Measurements from ENCODE around the gene LGR4. TPM values are rescaled to one million over a fixed set of nuclear protein-coding genes. Genes with fewer than 3 reads are reported as not detected.

LGR4 gene
- total RNA-seq, 3 donors from 2014 or later (not counting 1 experiment from before 2014, with no cell fraction given) = 0.08 to 0.70 (median 0.35) TPM

- no peaks in the 10 kb centered on the region for H3K9me3 Mint-ChIP-seq
- Histone ChIP-seq H3K9me3 (ENCODE audit: control insufficient read depth, insufficient read depth, low read length) (no peaks in the 10 kb centered on the region), H3K4me3 (ENCODE audit: low read length) (no peak overlapping the region), H3K4me1 (ENCODE audit: control insufficient read depth, insufficient read depth, low read length) (no peaks in the 10 kb centered on the region), H3K27ac (ENCODE audit: low read length) (no peak overlapping the region), H3K27me3 (ENCODE audit: control insufficient read depth, insufficient read depth, low read length) (no peaks in the 10 kb centered on the region), H3K36me3 (ENCODE audit: control insufficient read depth, insufficient read depth, low read length) (peaks cover 13% of the 10 kb centered on the region)
- no peaks in the 10 kb centered on the region for H3K36me3 Mint-ChIP-seq
- no peak overlapping the region for H3K4me3 Mint-ChIP-seq
- ATAC-seq = no peak
- no peak for DNase-seq
- TF ChIP-seq CTCF (IDR thresholded peaks at IDR 0.05) = no peak
- 97% methylated on average over 6 of the region's 6 CpGs for WGBS (ENCODE audit: insufficient coverage)
- intact Hi-C loops (cut with micrococcal nuclease) = loop anchor here (2.0 kb wide), 1 partner anchor 1203 kb away; no protein-coding TSS in a partner anchor
- H3K27me3 Mint-ChIP-seq (ENCODE audit: low read depth in 2 of 2) = no peaks in the 10 kb centered on the region
- H3K27ac Mint-ChIP-seq = no peak overlapping the region
- H3K4me1 Mint-ChIP-seq = no peaks in the 10 kb centered on the region
Observed at GRCh38 chr11:27487706-27488105, 15.1 kb upstream of the LGR4 start.

GRCh38 chr11:27485930-27486773 lies 13.6 kb upstream of the LGR4 start:
- ATAC-seq = peak in 2 of 3 donors; percentile 61 to 64
- H3K4me3 ChIP-seq (ENCODE audit: low read length) = no peak overlapping the region
- DNase-seq = peak in 1 of 2 donors; percentile 75
- no peaks in the 10 kb centered on the region for H3K4me1 ChIP-seq (ENCODE audit: control insufficient read depth, insufficient read depth, low read length)
- Mint-ChIP-seq H3K4me3 (no peak overlapping the region), H3K4me1 (no peaks in the 10 kb centered on the region), H3K9me3 (no peaks in the 10 kb centered on the region), H3K27ac (no peak overlapping the region), H3K27me3 (ENCODE audit: low read depth in 2 of 2) (no peaks in the 10 kb centered on the region), H3K36me3 (no peaks in the 10 kb centered on the region)
- H3K27ac ChIP-seq (ENCODE audit: low read length) = no peak overlapping the region
- intact Hi-C loops (cut with micrococcal nuclease) = loop anchor here (2.0 kb wide), 1 partner anchor 1201 kb away; no protein-coding TSS in a partner anchor
- no peaks in the 10 kb centered on the region for H3K27me3 ChIP-seq (ENCODE audit: control insufficient read depth, insufficient read depth, low read length)
- peaks cover 2% of the 10 kb centered on the region for H3K36me3 ChIP-seq (ENCODE audit: control insufficient read depth, insufficient read depth, low read length)
- WGBS (ENCODE audit: insufficient coverage) = 49% methylated on average over 4 of the region's 4 CpGs
- H3K9me3 ChIP-seq (ENCODE audit: control insufficient read depth, insufficient read depth, low read length) = no peaks in the 10 kb centered on the region
- peak; percentile 85 for TF ChIP-seq CTCF (IDR thresholded peaks at IDR 0.05)

DNA sequence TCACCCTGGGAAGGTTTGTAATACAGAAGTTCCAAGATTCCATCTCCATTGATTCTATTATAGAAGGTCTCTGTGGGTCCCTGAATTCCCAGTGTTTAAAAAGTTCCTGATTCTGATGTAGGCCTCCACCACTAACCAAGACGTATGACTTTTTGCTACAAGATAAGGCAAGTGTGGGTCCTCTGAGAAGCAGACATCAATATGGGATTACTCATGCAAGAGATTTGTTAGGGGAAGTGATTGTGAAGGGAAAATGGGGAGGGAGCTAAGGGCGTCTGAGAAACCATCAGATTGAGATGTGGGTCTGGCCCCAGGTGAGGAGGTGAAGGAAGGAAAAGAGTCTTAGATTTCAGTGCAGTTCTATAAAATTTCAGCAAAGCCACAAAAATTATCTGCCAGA lies 10.2 kb upstream of the LGR4 start:
- no peak overlapping the region for H3K27ac ChIP-seq (ENCODE audit: low read length)
- H3K36me3 ChIP-seq (ENCODE audit: control insufficient read depth, insufficient read depth, low read length) = no peaks in the 10 kb centered on the region
- H3K27me3 Mint-ChIP-seq (ENCODE audit: low read depth in 2 of 2) = no peaks in the 10 kb centered on the region
- no peaks in the 10 kb centered on the region for H3K27me3 ChIP-seq (ENCODE audit: control insufficient read depth, insufficient read depth, low read length)
- H3K4me3 ChIP-seq (ENCODE audit: low read length) = no peak overlapping the region
- H3K4me1 ChIP-seq (ENCODE audit: control insufficient read depth, insufficient read depth, low read length) = no peaks in the 10 kb centered on the region
- no peaks in the 10 kb centered on the region for H3K9me3 Mint-ChIP-seq
- H3K4me3 Mint-ChIP-seq = no peak overlapping the region
- intact Hi-C loops (cut with micrococcal nuclease) = no loop called here
- H3K27ac Mint-ChIP-seq = no peak overlapping the region
- no peaks in the 10 kb centered on the region for H3K36me3 Mint-ChIP-seq
- WGBS (ENCODE audit: insufficient coverage) = 85% methylated on average over 2 of the region's 2 CpGs
- no peak for ATAC-seq
- no peak for DNase-seq
- no peaks in the 10 kb centered on the region for H3K9me3 ChIP-seq (ENCODE audit: control insufficient read depth, insufficient read depth, low read length)
- TF ChIP-seq CTCF (IDR thresholded peaks at IDR 0.05) = no peak
- no peaks in the 10 kb centered on the region for H3K4me1 Mint-ChIP-seq
